Hepatocyte (in vitro differentiated cells): ENCODE measurements around the gene DNM3. TPM values are rescaled to one million over a fixed set of nuclear protein-coding genes. Genes with fewer than 3 reads are reported as not detected.

Experiments
- DNase-seq: peaks from one replicate; pipeline ENCODE4 v3.0.0-alpha.2; 2016; ENCODE audit warnings: low spot score
- H2AFZ ChIP-seq: fragments of 200-600 bp; sonication (generic); 2 replicates; pipeline ENCODE4 v1.6.0; 2016; ENCODE audit warnings: antibody characterized with exemption, mild to moderate bottlenecking
- H3K27ac ChIP-seq: fragments of 200-600 bp; sonication (generic); 2 replicates; pipeline ENCODE4 v1.5.1; 2016; ENCODE audit warnings: mild to moderate bottlenecking
- H3K27me3 ChIP-seq: fragments of 200-600 bp; sonication (generic); 2 replicates; pipeline ENCODE4 v1.6.1; 2016
- H3K36me3 ChIP-seq: fragments of 200-600 bp; sonication (generic); replicated peaks from 2 replicates; pipeline ENCODE4 v1.5.1; 2016; ENCODE audit warnings: low read depth; ENCODE audit not compliant: insufficient read depth
- H3K4me1 ChIP-seq: fragments of 200-600 bp; sonication (generic); 2 replicates; pipeline ENCODE4 v1.5.1; 2016; ENCODE audit warnings: mild to moderate bottlenecking, moderate library complexity; ENCODE audit not compliant: insufficient read depth
- H3K4me2 ChIP-seq: fragments of 200-600 bp; sonication (generic); 2 replicates; pipeline ENCODE4 v1.6.0; 2016
- H3K4me3 ChIP-seq: fragments of 200-600 bp; sonication (generic); 2 replicates; pipeline ENCODE4 v1.5.1; 2016; ENCODE audit warnings: mild to moderate bottlenecking
- H3K79me2 ChIP-seq: fragments of 200-600 bp; sonication (generic); 2 replicates; pipeline ENCODE4 v1.6.0; 2017; ENCODE audit warnings: mild to moderate bottlenecking
- H3K9me2 ChIP-seq: fragments of 200-600 bp; sonication (generic); replicated peaks from 2 replicates; pipeline ENCODE4 v1.6.0; 2017; ENCODE audit warnings: mild to moderate bottlenecking; ENCODE audit not compliant: insufficient read depth
- H3K9me3 ChIP-seq: fragments of 200-600 bp; sonication (generic); 2 replicates; pipeline ENCODE4 v1.5.1; 2016; ENCODE audit warnings: low read depth, mild to moderate bottlenecking
- H4K20me1 ChIP-seq: fragments of 200-600 bp; sonication (generic); 2 replicates; pipeline ENCODE4 v1.6.0; 2016; ENCODE audit warnings: mild to moderate bottlenecking; ENCODE audit not compliant: insufficient read depth, poor library complexity, severe bottlenecking
- EZH2 ChIP-seq: fragments of 200-600 bp; sonication (generic); IDR thresholded peaks from 2 replicates; pipeline ENCODE4 v1.6.1; 2016; ENCODE audit warnings: antibody characterized with exemption, mild to moderate bottlenecking, borderline replicate concordance
- EZH2phosphoT487 ChIP-seq: fragments of 200-600 bp; sonication (generic); IDR thresholded peaks from one replicate; pipeline ENCODE4 v1.6.1; 2018; ENCODE audit warnings: antibody characterized with exemption, mild to moderate bottlenecking, low read depth, moderate library complexity; ENCODE audit not compliant: unreplicated experiment, severe bottlenecking
- WGBS: methylation state at CpG from one replicate; pipeline ENCODE4 v1.1.6; 2016; ENCODE audit warnings: low lambda C conversion rate; ENCODE audit errors: missing lambda C conversion rate; 5-methylcytosine and 5-hydroxymethylcytosine counted together
- polyA plus RNA-seq: library from polyadenylated mRNA; unstranded; fragments of >200 nt; fragmentation: Nextera tagmentation; extraction: Ambion mirVana; gene quantifications from 2 replicates; pipeline ENCODE4 v1.2.1, GENCODE V29; 2016
- total RNA-seq: library from RNA; depleted of rRNA; stranded (reverse); fragments of >200 nt; gene quantifications from 2 replicates; pipeline ENCODE4 v1.2.3, GENCODE V29; 2014
- TF ChIP-seq, protein P1 (sequence below): fragments of 200-600 bp; sonication (generic); IDR thresholded peaks from 2 replicates; pipeline ENCODE4 v1.5.1; 2016; ENCODE audit warnings: antibody characterized with exemption, mild to moderate bottlenecking; ENCODE audit not compliant: poor library complexity

The DNM3 gene
- total and polyA plus RNA-seq, 2 experiments from 2014 or later = 1.5 TPM; not detected in 1

GRCh38 chr1:171969813-171970212, 128.5 kb downstream of the DNM3 start:
- no peak overlapping the region for H3K4me2 ChIP-seq
- no peaks in the 10 kb centered on the region for H3K36me3 ChIP-seq
- H2AFZ ChIP-seq = no peak overlapping the region
- TF ChIP-seq EZH2 = no peak
- no peak for TF ChIP-seq EZH2phosphoT487
- TF ChIP-seq, protein P1, sequence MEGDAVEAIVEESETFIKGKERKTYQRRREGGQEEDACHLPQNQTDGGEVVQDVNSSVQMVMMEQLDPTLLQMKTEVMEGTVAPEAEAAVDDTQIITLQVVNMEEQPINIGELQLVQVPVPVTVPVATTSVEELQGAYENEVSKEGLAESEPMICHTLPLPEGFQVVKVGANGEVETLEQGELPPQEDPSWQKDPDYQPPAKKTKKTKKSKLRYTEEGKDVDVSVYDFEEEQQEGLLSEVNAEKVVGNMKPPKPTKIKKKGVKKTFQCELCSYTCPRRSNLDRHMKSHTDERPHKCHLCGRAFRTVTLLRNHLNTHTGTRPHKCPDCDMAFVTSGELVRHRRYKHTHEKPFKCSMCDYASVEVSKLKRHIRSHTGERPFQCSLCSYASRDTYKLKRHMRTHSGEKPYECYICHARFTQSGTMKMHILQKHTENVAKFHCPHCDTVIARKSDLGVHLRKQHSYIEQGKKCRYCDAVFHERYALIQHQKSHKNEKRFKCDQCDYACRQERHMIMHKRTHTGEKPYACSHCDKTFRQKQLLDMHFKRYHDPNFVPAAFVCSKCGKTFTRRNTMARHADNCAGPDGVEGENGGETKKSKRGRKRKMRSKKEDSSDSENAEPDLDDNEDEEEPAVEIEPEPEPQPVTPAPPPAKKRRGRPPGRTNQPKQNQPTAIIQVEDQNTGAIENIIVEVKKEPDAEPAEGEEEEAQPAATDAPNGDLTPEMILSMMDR = no peak
- no peak for DNase-seq
- H3K4me3 ChIP-seq = no peak overlapping the region
- no peaks in the 10 kb centered on the region for H3K9me3 ChIP-seq
- no peaks in the 10 kb centered on the region for H3K4me1 ChIP-seq
- H3K9me2 ChIP-seq = no peaks in the 10 kb centered on the region
- H4K20me1 ChIP-seq = no peaks in the 10 kb centered on the region
- no peak overlapping the region for H3K27ac ChIP-seq
- H3K27me3 ChIP-seq = no peaks in the 10 kb centered on the region
- no peaks in the 10 kb centered on the region for H3K79me2 ChIP-seq
- WGBS = 59% methylated on average over 3 of the region's 3 CpGs

DNA sequence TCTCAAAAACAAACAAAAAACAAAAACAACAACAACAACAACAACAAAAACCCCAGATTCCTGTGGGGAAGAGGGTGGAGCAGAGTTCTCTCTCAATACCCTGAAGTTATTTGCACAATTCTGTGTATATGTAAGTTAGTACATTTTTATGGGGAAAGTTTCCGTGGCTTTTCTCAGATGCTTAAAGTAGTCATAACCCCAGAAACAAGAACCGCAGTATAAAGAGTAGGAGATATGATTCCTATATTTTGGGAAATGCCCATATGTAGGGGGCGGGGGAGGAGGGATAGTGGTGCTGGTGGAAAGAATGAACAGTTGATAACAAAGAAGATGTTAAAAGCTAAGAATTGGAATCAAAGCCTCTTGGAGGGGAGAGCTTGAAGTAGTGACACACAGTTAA, 131.5 kb downstream of the DNM3 start:
- no peak for DNase-seq
- Histone ChIP-seq H3K27ac (no peak overlapping the region), H4K20me1 (no peaks in the 10 kb centered on the region), H3K27me3 (no peaks in the 10 kb centered on the region), H3K4me1 (no peaks in the 10 kb centered on the region), H3K9me3 (no peaks in the 10 kb centered on the region), H2AFZ (no peak overlapping the region), H3K4me2 (no peak overlapping the region), H3K9me2 (no peaks in the 10 kb centered on the region), H3K4me3 (no peak overlapping the region), H3K79me2 (no peaks in the 10 kb centered on the region), H3K36me3 (no peaks in the 10 kb centered on the region)
- WGBS = 92% methylated on average over 3 of the region's 3 CpGs
- TF ChIP-seq EZH2 (no peak), EZH2phosphoT487 (no peak)
- TF ChIP-seq, protein P1 = no peak

DNA sequence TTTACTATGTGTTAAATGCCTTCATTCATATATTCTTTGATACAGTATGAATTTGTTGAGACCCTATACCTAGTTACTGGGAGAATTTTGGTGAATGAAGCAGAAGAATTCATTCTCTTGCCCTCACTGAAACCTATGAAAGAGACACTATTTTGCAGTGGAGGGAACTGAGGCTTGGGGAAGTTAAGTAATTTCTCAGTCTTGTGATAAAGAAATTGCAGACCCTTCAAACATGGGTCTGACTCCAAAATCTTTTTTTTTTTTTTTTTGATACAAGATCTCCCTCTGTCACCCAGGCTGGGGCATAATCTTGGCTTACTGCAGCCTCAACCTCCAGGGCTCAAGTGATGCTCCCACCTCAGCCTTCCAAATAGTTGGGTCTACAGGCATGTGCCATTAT, 132.1 kb downstream of the DNM3 start:
- Histone ChIP-seq H2AFZ (no peak overlapping the region), H3K79me2 (no peaks in the 10 kb centered on the region), H3K27ac (no peak overlapping the region), H3K9me2 (no peaks in the 10 kb centered on the region), H4K20me1 (no peaks in the 10 kb centered on the region), H3K4me1 (no peaks in the 10 kb centered on the region), H3K4me2 (no peak overlapping the region), H3K27me3 (no peaks in the 10 kb centered on the region), H3K36me3 (no peaks in the 10 kb centered on the region), H3K9me3 (no peaks in the 10 kb centered on the region), H3K4me3 (no peak overlapping the region)
- no peak for DNase-seq
- TF ChIP-seq EZH2 (no peak), EZH2phosphoT487 (no peak)
- TF ChIP-seq, protein P1 = no peak

DNA sequence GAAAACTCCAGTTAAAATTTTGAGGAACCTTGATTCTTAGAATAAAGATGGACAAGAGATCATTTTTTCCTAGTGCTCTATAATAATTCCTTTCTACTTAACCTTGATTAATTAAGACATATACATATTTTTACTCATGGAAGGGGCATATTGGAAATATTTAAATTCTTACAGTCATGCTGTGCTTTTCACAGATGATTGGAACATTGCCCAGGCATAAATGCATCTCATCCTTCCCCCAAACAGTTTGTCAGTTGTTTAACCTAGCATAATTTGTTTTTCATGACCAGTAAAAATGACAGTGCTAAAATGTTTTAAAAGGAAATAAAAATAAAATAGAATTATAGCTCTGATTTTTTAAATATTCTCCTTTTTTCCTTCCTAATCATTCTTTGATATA, 140.0 kb downstream of the DNM3 start:
- TF ChIP-seq EZH2phosphoT487 = no peak
- TF ChIP-seq, protein P1 = no peak
- TF ChIP-seq EZH2 = no peak
- Histone ChIP-seq H2AFZ (no peak overlapping the region), H3K27me3 (no peaks in the 10 kb centered on the region), H3K79me2 (no peaks in the 10 kb centered on the region), H3K9me2 (no peaks in the 10 kb centered on the region), H3K4me2 (no peak overlapping the region), H3K4me3 (no peak overlapping the region), H3K36me3 (no peaks in the 10 kb centered on the region), H3K4me1 (no peaks in the 10 kb centered on the region), H3K9me3 (no peaks in the 10 kb centered on the region), H3K27ac (no peak overlapping the region), H4K20me1 (no peaks in the 10 kb centered on the region)
- no peak for DNase-seq
